ENCODE data around the gene LRIG2.
A peak's percentile ranks its signal among the peaks of the same experiment; 100 is the strongest.
"Not testable (repeated sequence)": the region's sequence is repeated elsewhere in the genome, so short reads cannot be mapped to it uniquely, and the experiment has no call there.

LRIG2 gene

GRCh38 chr1:113072141-113072756, 749 bp upstream of the LRIG2 start:
- peak overlapping the region; percentile 84 for H3K4me2 ChIP-seq (ENCODE audit: low read length)

GRCh38 chr1:113073479-113073950, 517 bp downstream of the LRIG2 start:
- peaks cover 3% of the 10 kb centered on the region for H3K36me3 ChIP-seq (replicated peaks; ENCODE audit: low read depth, low read length)
- H3K9ac ChIP-seq (ENCODE audit: low read length), result peak overlapping the region; percentile 86
- peak overlapping the region; percentile 100 for H3K4me3 ChIP-seq (ENCODE audit: low read length)
- peaks cover 13% of the 10 kb centered on the region; the same call in 1 of the 2 replicates for H4K20me1 ChIP-seq (ENCODE audit: insufficient read depth, low read length)
- H3K27ac ChIP-seq (ENCODE audit: low read length), result peak overlapping the region; percentile 63
- TF ChIP-seq, protein P1, sequence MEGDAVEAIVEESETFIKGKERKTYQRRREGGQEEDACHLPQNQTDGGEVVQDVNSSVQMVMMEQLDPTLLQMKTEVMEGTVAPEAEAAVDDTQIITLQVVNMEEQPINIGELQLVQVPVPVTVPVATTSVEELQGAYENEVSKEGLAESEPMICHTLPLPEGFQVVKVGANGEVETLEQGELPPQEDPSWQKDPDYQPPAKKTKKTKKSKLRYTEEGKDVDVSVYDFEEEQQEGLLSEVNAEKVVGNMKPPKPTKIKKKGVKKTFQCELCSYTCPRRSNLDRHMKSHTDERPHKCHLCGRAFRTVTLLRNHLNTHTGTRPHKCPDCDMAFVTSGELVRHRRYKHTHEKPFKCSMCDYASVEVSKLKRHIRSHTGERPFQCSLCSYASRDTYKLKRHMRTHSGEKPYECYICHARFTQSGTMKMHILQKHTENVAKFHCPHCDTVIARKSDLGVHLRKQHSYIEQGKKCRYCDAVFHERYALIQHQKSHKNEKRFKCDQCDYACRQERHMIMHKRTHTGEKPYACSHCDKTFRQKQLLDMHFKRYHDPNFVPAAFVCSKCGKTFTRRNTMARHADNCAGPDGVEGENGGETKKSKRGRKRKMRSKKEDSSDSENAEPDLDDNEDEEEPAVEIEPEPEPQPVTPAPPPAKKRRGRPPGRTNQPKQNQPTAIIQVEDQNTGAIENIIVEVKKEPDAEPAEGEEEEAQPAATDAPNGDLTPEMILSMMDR (IDR thresholded peaks at IDR 0.05; ENCODE audit: low read depth, low read length), result peak; percentile 50
- no peak for TF ChIP-seq EZH2phosphoT487 (IDR thresholded peaks at IDR 0.05; ENCODE audit: low read depth)
- H2AFZ ChIP-seq (ENCODE audit: low read depth, low read length), result peak overlapping the region; percentile 69; the same call in 1 of the 2 replicates
- no peaks in the 10 kb centered on the region for H3K9me3 ChIP-seq (ENCODE audit: insufficient read depth, low read length)
- peaks cover 11% of the 10 kb centered on the region for H3K4me1 ChIP-seq (ENCODE audit: low read length)
- peaks cover 45% of the 10 kb centered on the region for H3K79me2 ChIP-seq (ENCODE audit: low read length)
- H3K4me2 ChIP-seq (ENCODE audit: low read length), result peak overlapping the region; percentile 80
- no peaks in the 10 kb centered on the region for H3K27me3 ChIP-seq (ENCODE audit: low read depth, low read length)

More at GRCh38 chr1:113072141-113072756, 749 bp upstream of the LRIG2 start:
- H3K27ac ChIP-seq (ENCODE audit: low read length), result peak overlapping the region; percentile 63
- H2AFZ ChIP-seq (ENCODE audit: low read depth, low read length), result peak overlapping the region; percentile 23
- H3K36me3 ChIP-seq (replicated peaks; ENCODE audit: low read depth, low read length), result peaks cover 3% of the 10 kb centered on the region
- TF ChIP-seq EZH2phosphoT487 (IDR thresholded peaks at IDR 0.05; ENCODE audit: low read depth), result no peak
- peak overlapping the region; percentile 86 for H3K9ac ChIP-seq (ENCODE audit: low read length)
- peaks cover 42% of the 10 kb centered on the region for H3K79me2 ChIP-seq (ENCODE audit: low read length)
- H3K9me3 ChIP-seq (ENCODE audit: insufficient read depth, low read length), result no peaks in the 10 kb centered on the region
- peak overlapping the region; percentile 100 for H3K4me3 ChIP-seq (ENCODE audit: low read length)
- peaks cover 13% of the 10 kb centered on the region; the same call in 1 of the 2 replicates for H4K20me1 ChIP-seq (ENCODE audit: insufficient read depth, low read length)
- peaks cover 11% of the 10 kb centered on the region for H3K4me1 ChIP-seq (ENCODE audit: low read length)
- no peaks in the 10 kb centered on the region for H3K27me3 ChIP-seq (ENCODE audit: low read depth, low read length)

DNA sequence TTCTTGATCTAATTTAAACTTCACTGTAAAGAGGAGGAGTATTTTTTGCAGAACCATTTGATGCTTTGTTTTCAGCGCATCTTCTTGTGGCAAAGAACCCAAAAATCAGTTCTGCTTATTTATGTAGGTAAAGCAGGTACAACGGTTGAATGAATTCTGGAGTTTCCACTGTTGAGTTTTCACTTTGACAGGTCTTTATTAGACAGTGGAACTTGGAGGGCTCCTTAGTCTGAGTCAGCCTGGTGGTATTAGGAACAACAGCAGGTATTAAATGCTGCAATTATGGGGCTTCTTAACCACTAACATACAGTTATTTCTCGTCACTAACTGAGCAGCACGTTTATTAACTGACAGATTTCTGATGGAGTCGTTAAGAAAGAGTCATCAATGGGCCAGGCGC, 1.2 kb downstream of the LRIG2 start:
- Histone ChIP-seq H3K4me2 (ENCODE audit: low read length) (peak overlapping the region; percentile 80), H3K36me3 (replicated peaks; ENCODE audit: low read depth, low read length) (peaks cover 3% of the 10 kb centered on the region), H3K4me3 (ENCODE audit: low read length) (peak overlapping the region; percentile 100), H3K9ac (ENCODE audit: low read length) (peak overlapping the region; percentile 86), H4K20me1 (ENCODE audit: insufficient read depth, low read length) (peaks cover 13% of the 10 kb centered on the region; the same call in 1 of the 2 replicates), H3K9me3 (ENCODE audit: insufficient read depth, low read length) (no peaks in the 10 kb centered on the region), H3K27me3 (ENCODE audit: low read depth, low read length) (no peaks in the 10 kb centered on the region), H2AFZ (ENCODE audit: low read depth, low read length) (no peak overlapping the region), H3K4me1 (ENCODE audit: low read length) (peaks cover 11% of the 10 kb centered on the region), H3K27ac (ENCODE audit: low read length) (peak overlapping the region; percentile 63), H3K79me2 (ENCODE audit: low read length) (peaks cover 51% of the 10 kb centered on the region)
- TF ChIP-seq EZH2phosphoT487 (IDR thresholded peaks at IDR 0.05; ENCODE audit: low read depth), result no peak
- TF ChIP-seq, protein P1 (IDR thresholded peaks at IDR 0.05; ENCODE audit: low read depth, low read length), result no peak

GRCh38 chr1:113077978-113078377, 5.0 kb downstream of the LRIG2 start:
- not testable (repeated sequence) for H3K36me3 ChIP-seq (replicated peaks; ENCODE audit: low read depth, low read length); H3K4me1 ChIP-seq (ENCODE audit: low read length); H2AFZ ChIP-seq (ENCODE audit: low read depth, low read length); H3K4me2 ChIP-seq (ENCODE audit: low read length); H3K4me3 ChIP-seq (ENCODE audit: low read length); H3K27ac ChIP-seq (ENCODE audit: low read length); H3K9ac ChIP-seq (ENCODE audit: low read length); H3K27me3 ChIP-seq (ENCODE audit: low read depth, low read length); H3K9me3 ChIP-seq (ENCODE audit: insufficient read depth, low read length)
- peaks cover 72% of the 10 kb centered on the region for H3K79me2 ChIP-seq (ENCODE audit: low read length)
- H4K20me1 ChIP-seq (ENCODE audit: insufficient read depth, low read length), result peaks cover 13% of the 10 kb centered on the region; the same call in 1 of the 2 replicates

DNA sequence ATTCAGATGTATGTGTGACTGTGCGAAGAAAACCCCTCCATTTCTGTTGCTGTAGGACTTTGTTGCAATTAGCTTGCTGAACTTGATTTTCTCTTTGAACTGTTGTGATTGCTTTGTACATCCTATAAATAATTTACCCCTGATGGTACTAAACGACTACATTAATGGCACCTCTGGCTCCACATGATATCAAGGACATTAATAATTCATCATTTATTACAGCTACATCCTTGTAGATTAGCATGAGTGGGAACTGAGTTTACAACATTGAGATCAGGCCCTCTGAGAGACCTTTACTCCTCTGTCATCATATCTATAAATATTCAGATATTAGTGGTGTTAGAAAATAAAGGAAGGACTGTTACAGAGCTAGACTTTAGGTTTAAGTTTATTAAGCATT, 13.5 kb downstream of the LRIG2 start:
- no peak overlapping the region for H3K4me2 ChIP-seq (ENCODE audit: low read length)
- H3K79me2 ChIP-seq (ENCODE audit: low read length), result peaks cover 58% of the 10 kb centered on the region
- no peak overlapping the region for H3K27ac ChIP-seq (ENCODE audit: low read length)
- no peaks in the 10 kb centered on the region for H3K9me3 ChIP-seq (ENCODE audit: insufficient read depth, low read length)
- H3K27me3 ChIP-seq (ENCODE audit: low read depth, low read length), result no peaks in the 10 kb centered on the region
- no peak overlapping the region for H2AFZ ChIP-seq (ENCODE audit: low read depth, low read length)
- peaks cover 5% of the 10 kb centered on the region for H4K20me1 ChIP-seq (ENCODE audit: insufficient read depth, low read length)
- TF ChIP-seq EZH2phosphoT487 (IDR thresholded peaks at IDR 0.05; ENCODE audit: low read depth), result no peak
- TF ChIP-seq, protein P1 (IDR thresholded peaks at IDR 0.05; ENCODE audit: low read depth, low read length), result no peak
- H3K4me1 ChIP-seq (ENCODE audit: low read length), result no peaks in the 10 kb centered on the region
- no peaks in the 10 kb centered on the region for H3K36me3 ChIP-seq (replicated peaks; ENCODE audit: low read depth, low read length)
- no peak overlapping the region for H3K9ac ChIP-seq (ENCODE audit: low read length)
- H3K4me3 ChIP-seq (ENCODE audit: low read length), result no peak overlapping the region
